Measurements from ENCODE around the gene C20orf173.
A peak's percentile ranks its signal among the peaks of the same experiment; 100 is the strongest.

DNA sequence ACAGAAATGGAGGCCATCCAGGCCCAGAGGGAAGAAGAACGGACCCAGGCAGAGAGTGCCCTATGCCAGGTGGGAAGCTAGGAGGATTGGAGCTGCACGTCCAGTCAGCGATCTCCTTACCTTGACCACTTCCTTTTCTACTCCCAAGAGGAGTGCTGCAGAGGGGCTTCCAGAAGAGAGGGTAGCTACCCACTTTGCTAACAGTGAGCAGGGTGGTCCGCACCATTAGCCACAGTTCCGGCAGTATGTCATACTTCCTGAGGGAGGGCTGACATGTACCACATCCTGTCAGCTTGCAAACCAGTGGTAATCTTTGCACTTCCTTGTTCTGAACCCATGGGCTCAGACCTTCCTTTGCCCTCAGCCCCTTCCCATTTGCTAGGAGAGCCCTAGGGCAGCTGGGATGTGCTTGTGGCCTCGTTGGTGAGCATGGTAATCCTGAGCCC, 38.7 kb downstream of the C20orf173 start:
- TF ChIP-seq, protein P1, sequence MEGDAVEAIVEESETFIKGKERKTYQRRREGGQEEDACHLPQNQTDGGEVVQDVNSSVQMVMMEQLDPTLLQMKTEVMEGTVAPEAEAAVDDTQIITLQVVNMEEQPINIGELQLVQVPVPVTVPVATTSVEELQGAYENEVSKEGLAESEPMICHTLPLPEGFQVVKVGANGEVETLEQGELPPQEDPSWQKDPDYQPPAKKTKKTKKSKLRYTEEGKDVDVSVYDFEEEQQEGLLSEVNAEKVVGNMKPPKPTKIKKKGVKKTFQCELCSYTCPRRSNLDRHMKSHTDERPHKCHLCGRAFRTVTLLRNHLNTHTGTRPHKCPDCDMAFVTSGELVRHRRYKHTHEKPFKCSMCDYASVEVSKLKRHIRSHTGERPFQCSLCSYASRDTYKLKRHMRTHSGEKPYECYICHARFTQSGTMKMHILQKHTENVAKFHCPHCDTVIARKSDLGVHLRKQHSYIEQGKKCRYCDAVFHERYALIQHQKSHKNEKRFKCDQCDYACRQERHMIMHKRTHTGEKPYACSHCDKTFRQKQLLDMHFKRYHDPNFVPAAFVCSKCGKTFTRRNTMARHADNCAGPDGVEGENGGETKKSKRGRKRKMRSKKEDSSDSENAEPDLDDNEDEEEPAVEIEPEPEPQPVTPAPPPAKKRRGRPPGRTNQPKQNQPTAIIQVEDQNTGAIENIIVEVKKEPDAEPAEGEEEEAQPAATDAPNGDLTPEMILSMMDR (IDR thresholded peaks at IDR 0.05 in 8 of 11, conservative IDR thresholded peaks at IDR 0.05 in 3 of 11): no peak
- TF ChIP-seq POLR2A (IDR thresholded peaks at IDR 0.05): peak; percentile 15 to 72 (median 36)
- TF ChIP-seq POLR2AphosphoS5 (IDR thresholded peaks at IDR 0.05): peak in 2 of 3 donors; percentile 83 to 94

All from spleen (tissue), 7 donors.